IPS-20b (cell line): ENCODE measurements around the gene SMPX.

Experiments
- H3K27ac ChIP-seq: one replicate; pipeline ENCODE4 v1.5.1; 2013; ENCODE audit warnings: low read length
- H3K27me3 ChIP-seq: 2 replicates; pipeline ENCODE4 v1.6.1; 2013; ENCODE audit warnings: mild to moderate bottlenecking, low read length, inconsistent platforms; ENCODE audit not compliant: insufficient read depth
- H3K36me3 ChIP-seq: 2 replicates; pipeline ENCODE4 v1.6.1; 2013; ENCODE audit warnings: low read depth, mild to moderate bottlenecking, inconsistent platforms, low read length, moderate library complexity; ENCODE audit not compliant: insufficient read depth
- H3K4me1 ChIP-seq: 2 replicates; pipeline ENCODE4 v1.6.1; 2013; ENCODE audit warnings: mild to moderate bottlenecking, control low read depth, inconsistent platforms, low read length, moderate library complexity; ENCODE audit not compliant: insufficient read depth
- H3K4me3 ChIP-seq: 2 replicates; pipeline ENCODE4 v1.5.1; 2013; ENCODE audit warnings: mild to moderate bottlenecking, low read length, inconsistent platforms
- H3K9ac ChIP-seq: 2 replicates; pipeline ENCODE4 v1.6.1; 2013; ENCODE audit warnings: low read depth, mild to moderate bottlenecking, inconsistent platforms, low read length, moderate library complexity
- H3K9me3 ChIP-seq: 2 replicates; pipeline ENCODE4 v1.6.1; 2013; ENCODE audit warnings: mild to moderate bottlenecking, low read depth, low read length, inconsistent platforms; ENCODE audit not compliant: insufficient read depth

Gene SMPX

DNA sequence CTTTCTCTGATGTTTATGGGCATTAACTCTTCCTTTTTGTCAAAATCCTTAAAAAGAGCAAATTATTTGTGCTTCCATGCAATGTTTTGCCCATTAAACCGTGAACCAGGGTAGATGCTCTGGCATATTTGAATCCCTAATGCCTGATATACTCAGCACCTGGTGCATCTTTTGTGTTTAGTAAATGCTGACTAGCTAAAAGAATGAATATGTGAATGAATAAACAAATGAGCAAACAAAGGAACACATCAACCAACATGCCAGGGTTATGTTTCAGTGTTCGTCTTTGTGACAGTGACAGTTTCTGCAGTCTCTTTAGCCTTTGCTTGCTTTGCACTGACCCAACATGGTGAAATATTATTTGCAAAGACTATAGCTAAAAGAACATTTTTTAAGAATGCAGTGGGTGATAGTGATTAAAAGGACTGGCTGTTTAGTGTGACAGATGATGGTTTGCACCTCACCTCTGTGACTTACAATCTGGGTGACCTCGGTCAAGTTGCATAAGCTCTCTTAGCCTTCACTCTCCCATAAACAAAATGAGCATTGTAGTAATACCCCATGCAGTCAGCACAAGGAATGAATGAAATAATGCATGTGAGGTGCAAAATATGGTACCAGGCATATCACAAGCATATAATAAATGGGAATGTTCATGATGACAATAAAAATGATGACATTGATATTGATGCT, 29.5 kb downstream of the SMPX start:
- no peaks in the 10 kb centered on the region; the same call in 1 of the 2 replicates for H3K4me1 ChIP-seq
- no peaks in the 10 kb centered on the region for H3K9me3 ChIP-seq
- H3K27ac ChIP-seq: no peak overlapping the region
- no peaks in the 10 kb centered on the region for H3K27me3 ChIP-seq
- H3K9ac ChIP-seq: no peak overlapping the region
- no peak overlapping the region for H3K4me3 ChIP-seq
- H3K36me3 ChIP-seq: no peaks in the 10 kb centered on the region

DNA sequence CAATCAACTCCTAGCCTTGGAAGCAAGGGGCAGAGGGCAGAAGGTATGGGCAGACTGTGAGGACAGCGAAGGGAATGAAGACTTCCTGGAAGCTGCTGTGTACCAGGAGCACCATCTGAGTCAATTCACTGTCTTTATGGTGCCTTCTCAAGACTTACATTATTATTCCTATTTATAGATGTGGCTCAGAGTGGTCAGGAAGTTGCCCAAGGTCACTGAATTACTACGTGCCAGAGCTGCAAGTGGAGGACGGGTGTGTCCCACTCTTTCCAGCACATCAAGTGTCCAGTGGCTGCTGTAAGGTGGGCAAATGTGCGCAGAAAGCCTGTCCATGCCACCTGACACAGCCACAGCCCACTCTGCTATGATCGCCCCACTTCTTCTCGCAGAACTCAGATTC, 32.0 kb downstream of the SMPX start:
- Histone ChIP-seq H3K27me3 (no peaks in the 10 kb centered on the region), H3K27ac (no peak overlapping the region), H3K36me3 (no peaks in the 10 kb centered on the region), H3K9me3 (no peaks in the 10 kb centered on the region), H3K9ac (no peak overlapping the region), H3K4me1 (no peaks in the 10 kb centered on the region; the same call in 1 of the 2 replicates), H3K4me3 (no peak overlapping the region)

DNA sequence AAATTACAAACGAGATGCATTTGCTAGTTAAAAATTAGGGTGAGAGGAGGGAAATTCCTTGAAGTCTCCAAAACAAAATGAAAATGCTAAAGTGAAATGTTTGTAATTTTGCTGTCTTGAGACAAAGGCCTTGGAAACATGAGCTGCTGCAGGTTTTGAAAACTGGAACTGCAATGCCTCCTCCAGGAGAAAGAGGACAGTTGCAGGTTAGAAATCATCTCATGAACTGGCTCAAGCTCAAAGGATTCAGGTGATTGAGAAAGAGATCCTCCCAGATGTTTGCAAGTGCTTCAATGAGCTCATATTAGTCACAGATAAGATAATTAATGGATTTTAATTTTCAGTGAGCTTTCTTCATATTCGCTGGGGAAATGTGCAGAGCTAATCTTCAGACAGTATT, 32.4 kb downstream of the SMPX start:
- Histone ChIP-seq H3K9me3 (no peaks in the 10 kb centered on the region), H3K27ac (no peak overlapping the region), H3K4me1 (no peaks in the 10 kb centered on the region; the same call in 1 of the 2 replicates), H3K4me3 (no peak overlapping the region), H3K36me3 (no peaks in the 10 kb centered on the region), H3K9ac (no peak overlapping the region), H3K27me3 (no peaks in the 10 kb centered on the region)

DNA sequence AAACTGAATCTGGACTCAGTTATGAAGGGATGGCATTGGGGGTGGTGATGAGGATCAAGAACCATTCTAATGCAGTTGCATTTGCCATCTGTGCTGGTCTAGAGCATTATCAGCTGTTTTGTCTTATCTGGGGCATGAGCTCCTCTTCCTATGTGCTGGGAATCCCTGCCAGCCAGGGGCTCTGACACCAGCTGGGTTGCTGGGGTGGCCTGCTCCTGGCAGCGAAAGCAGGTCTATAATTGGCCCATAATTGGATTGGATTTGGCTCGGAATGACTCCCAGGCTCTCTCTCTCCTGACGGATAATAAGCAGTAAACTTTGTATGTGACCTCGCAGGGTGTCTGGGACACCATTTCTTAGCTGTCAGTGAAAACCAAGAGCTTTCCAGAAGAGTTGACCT, 34.1 kb downstream of the SMPX start:
- no peak overlapping the region for H3K9ac ChIP-seq
- H3K4me3 ChIP-seq: no peak overlapping the region
- no peak overlapping the region for H3K27ac ChIP-seq
- H3K9me3 ChIP-seq: no peaks in the 10 kb centered on the region
- no peaks in the 10 kb centered on the region for H3K36me3 ChIP-seq
- no peaks in the 10 kb centered on the region for H3K27me3 ChIP-seq
- no peaks in the 10 kb centered on the region; the same call in 1 of the 2 replicates for H3K4me1 ChIP-seq

DNA sequence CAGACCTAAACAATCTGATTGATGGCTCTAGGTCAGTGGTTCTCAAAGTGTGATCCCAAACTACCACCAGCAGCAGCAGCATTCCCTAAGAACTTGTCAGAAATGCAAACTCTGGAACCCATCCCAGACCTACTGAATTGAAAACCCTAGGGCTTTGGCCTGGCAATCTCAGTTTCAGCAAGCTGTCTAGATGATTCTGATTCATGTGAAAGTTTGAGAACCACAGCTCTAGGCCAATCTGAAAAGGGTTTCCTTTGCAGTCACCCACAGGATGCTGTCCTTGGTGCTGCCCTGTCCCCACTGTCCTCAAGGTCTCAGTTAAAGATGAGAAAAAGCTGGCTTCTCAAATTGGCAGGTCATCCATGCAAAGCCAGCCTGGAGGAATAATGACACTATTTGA, 34.8 kb downstream of the SMPX start:
- H3K4me1 ChIP-seq: no peaks in the 10 kb centered on the region; the same call in 1 of the 2 replicates
- H3K9me3 ChIP-seq: no peaks in the 10 kb centered on the region
- H3K27me3 ChIP-seq: no peaks in the 10 kb centered on the region
- no peak overlapping the region for H3K27ac ChIP-seq
- no peak overlapping the region for H3K4me3 ChIP-seq
- no peak overlapping the region for H3K9ac ChIP-seq
- no peaks in the 10 kb centered on the region for H3K36me3 ChIP-seq

DNA sequence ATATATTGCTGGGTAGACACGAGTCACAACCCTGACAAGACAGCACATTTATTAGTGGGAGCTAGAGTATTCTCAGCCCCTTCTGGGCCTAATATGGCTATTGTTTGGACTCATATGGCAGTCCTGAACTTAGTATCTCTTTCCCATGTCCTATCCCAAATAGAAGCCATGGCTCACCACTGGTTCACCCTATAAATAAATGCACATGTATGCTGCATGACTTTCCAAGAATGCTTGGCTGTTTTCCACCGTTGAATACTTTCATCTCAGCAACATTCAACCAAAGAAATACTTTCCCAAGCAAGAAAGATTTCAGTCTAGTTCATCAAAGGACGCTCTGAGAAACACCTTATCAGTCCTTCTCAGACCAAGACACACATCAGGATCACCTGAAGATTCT, 36.7 kb downstream of the SMPX start:
- Histone ChIP-seq H3K36me3 (no peaks in the 10 kb centered on the region), H3K4me3 (no peak overlapping the region), H3K27ac (no peak overlapping the region), H3K27me3 (no peaks in the 10 kb centered on the region), H3K9ac (no peak overlapping the region), H3K9me3 (no peaks in the 10 kb centered on the region), H3K4me1 (no peaks in the 10 kb centered on the region)

DNA sequence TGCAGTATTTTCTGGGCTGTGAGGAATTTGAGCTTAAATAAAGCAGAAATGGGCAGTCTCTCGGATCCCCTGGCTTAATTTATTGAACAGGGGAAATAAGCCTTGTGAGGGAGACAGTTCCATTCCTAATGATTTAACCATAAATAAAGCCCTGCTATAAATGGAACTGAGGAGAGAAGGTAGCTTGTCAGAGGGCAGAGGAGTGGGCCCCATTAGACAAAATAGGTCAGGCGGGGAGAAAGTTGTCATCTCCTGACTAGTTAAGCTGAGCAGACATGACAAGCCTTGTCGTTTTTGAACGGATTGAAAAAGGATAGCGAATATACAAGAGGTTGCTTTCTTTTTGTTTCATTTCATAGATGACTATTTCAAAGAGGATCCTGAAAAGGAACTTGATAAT, 39.3 kb downstream of the SMPX start:
- H3K9me3 ChIP-seq: no peaks in the 10 kb centered on the region

DNA sequence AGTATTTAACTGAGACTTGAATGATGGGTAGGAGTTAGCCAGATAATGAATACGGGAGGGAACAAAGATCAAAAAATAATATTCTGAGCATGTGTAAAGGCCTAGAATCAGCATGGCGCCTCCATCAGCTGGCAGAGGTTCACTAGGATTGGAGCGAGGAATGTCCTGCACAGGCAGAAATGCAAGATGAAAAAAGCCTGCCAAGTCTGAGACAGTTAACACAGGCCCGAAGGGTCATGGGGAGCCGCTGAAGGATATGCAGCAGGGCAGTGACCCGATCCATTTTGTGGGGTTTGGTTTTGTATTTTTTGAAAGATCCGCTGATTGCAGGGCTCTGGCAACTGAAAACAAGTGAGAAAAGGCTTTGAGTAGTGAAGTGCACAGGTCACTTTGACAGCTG, 40.1 kb downstream of the SMPX start:
- H3K9me3 ChIP-seq: no peaks in the 10 kb centered on the region
- H3K9ac ChIP-seq: no peak overlapping the region
- no peaks in the 10 kb centered on the region for H3K36me3 ChIP-seq
- H3K4me1 ChIP-seq: no peaks in the 10 kb centered on the region
- H3K27ac ChIP-seq: no peak overlapping the region
- H3K4me3 ChIP-seq: no peak overlapping the region
- H3K27me3 ChIP-seq: no peaks in the 10 kb centered on the region

More for the DNA sequence above, 39.3 kb downstream of the SMPX start:
- no peaks in the 10 kb centered on the region for H3K27me3 ChIP-seq
- no peak overlapping the region for H3K9ac ChIP-seq
- H3K27ac ChIP-seq: no peak overlapping the region
- H3K4me3 ChIP-seq: no peak overlapping the region
- no peaks in the 10 kb centered on the region for H3K4me1 ChIP-seq
- H3K36me3 ChIP-seq: no peaks in the 10 kb centered on the region

DNA sequence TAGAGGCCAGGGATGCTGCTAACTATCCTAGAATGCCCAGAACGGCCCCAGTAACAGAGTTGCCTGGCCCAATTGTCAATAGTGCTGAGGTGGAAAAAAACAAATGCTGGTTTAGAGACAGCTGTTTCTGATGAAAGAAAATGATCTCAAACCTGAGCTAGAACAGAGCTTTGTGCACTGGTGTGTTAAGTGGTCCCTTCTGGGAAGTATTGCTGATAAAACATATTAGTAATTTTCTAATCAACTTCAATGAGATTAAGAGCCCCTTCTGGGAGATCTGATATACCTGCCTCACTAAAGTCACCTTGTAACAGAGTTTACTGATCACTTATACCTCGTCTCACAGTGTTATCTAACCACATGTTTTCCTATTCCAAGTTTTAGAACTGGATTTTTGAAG, 42.1 kb downstream of the SMPX start:
- no peaks in the 10 kb centered on the region for H3K27me3 ChIP-seq
- H3K9ac ChIP-seq: no peak overlapping the region
- H3K36me3 ChIP-seq: no peaks in the 10 kb centered on the region
- H3K4me1 ChIP-seq: no peaks in the 10 kb centered on the region
- H3K4me3 ChIP-seq: no peak overlapping the region
- H3K27ac ChIP-seq: no peak overlapping the region
- no peaks in the 10 kb centered on the region for H3K9me3 ChIP-seq

DNA sequence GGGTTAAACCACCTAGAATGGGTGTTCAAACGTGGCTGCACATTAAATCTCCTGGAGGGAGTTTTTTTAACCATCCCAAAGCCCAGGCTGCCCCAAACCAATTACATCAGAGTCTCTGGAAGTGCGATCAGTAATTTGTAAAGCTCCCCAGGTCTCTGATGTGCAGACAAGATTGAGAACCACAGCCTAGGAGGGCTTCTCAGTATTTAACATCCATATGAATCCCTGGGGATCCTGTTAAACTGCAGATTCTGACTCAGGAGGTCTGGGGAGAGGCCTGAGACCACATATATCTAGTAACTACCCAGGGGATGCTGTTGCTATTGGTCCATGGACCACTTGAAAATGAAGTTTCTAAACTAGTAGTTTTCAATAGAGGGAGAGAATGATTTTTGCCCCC, 42.6 kb downstream of the SMPX start:
- H3K9me3 ChIP-seq: no peaks in the 10 kb centered on the region

DNA sequence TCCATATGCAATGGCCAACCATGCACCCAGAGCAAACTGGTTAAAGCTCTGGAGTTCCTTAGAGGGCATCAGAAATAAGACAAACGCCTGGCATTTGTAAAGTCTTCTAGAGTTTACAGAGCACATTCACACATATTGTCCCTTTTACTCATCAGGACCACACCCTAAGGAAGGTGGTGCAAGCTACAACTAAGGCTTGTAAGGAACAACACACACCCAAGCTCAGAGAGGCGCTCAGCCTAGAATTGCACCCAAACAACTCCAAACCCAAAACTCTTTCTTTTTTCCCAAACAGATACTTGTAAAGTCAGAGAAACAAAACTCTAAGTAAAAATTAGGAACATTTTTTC, 46.1 kb downstream of the SMPX start:
- no peak overlapping the region for H3K9ac ChIP-seq
- no peaks in the 10 kb centered on the region for H3K36me3 ChIP-seq
- no peaks in the 10 kb centered on the region for H3K4me1 ChIP-seq
- H3K27me3 ChIP-seq: no peaks in the 10 kb centered on the region
- H3K27ac ChIP-seq: no peak overlapping the region
- H3K4me3 ChIP-seq: no peak overlapping the region
- H3K9me3 ChIP-seq: no peaks in the 10 kb centered on the region

More for the DNA sequence above, 42.6 kb downstream of the SMPX start:
- Histone ChIP-seq H3K4me1 (no peaks in the 10 kb centered on the region), H3K27ac (no peak overlapping the region), H3K27me3 (no peaks in the 10 kb centered on the region), H3K9ac (no peak overlapping the region), H3K36me3 (no peaks in the 10 kb centered on the region), H3K4me3 (no peak overlapping the region)

DNA sequence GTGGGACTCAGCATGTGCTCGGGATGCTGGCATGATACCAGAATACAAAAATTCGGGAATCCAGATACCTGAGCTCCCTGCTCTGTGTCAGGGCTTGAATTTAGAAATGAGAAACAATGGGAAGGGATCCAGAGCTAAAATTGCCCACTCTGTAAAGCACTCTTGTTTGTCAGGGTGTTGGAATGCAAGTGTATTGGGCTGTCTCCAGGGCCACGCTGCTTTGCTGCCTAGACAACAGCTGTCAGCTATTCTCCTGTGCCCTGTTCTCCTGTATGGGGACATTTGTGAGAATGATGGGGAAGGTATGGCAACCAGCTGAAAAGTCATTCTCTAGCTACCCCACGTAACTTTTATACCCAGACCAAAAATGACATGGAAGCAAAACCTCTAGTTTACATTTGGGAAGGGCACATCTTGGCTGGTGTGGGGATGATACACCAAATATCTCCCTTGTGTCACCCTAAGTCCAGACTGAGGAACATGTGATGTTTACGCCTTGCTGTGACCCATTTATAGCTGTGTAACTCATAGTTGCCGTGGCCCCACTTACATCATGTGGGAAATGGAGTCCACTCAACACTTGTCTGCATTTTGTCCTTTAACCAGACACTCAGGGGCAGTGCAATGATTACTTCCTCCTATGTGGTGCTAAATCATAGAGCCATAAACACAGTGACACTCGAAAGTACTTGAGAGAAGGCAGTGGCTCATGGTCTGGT, 46.6 kb downstream of the SMPX start:
- Histone ChIP-seq H3K27me3 (no peaks in the 10 kb centered on the region), H3K36me3 (no peaks in the 10 kb centered on the region), H3K9me3 (no peaks in the 10 kb centered on the region), H3K4me3 (no peak overlapping the region), H3K9ac (no peak overlapping the region), H3K4me1 (no peaks in the 10 kb centered on the region), H3K27ac (no peak overlapping the region)
